Keratinocyte (primary cell): Measurements from ENCODE around the gene WDR7. TPM values are rescaled to one million over a fixed set of nuclear protein-coding genes. Genes with fewer than 3 reads are reported as not detected.

Source experiments
- DNase-seq: peaks from one replicate; pipeline ENCODE4 v3.0.0-alpha.2; 2011; ENCODE audit warnings: low read depth, missing footprints, low spot score
- FAIRE-seq: peaks from 2 replicates; lab custom pipeline; 2011; peaks lifted over from hg19 to GRCh38; lab: Jason Lieb, UNC
- H2AFZ ChIP-seq: 2 replicates; pipeline ENCODE4 v1.6.0; 2012; ENCODE audit warnings: low read length, control low read depth, inconsistent platforms; ENCODE audit not compliant: control insufficient read depth
- H3K27ac ChIP-seq: 2 replicates; pipeline ENCODE4 v1.5.1; 2011; ENCODE audit warnings: low read length; ENCODE audit not compliant: control insufficient read depth, insufficient read depth
- H3K27me3 ChIP-seq: 3 replicates; pipeline ENCODE4 v1.6.0; 2011; ENCODE audit warnings: low read length; ENCODE audit not compliant: control insufficient read depth, insufficient read depth; ENCODE audit errors: extremely low read depth
- H3K36me3 ChIP-seq, 2 experiments: 2 replicates in 1 of 2; 3 replicates in 1 of 2; pipeline ENCODE4 v1.5.1; 2011; ENCODE audit warnings: low read length in 2 of 2, mild to moderate bottlenecking in 1 of 2; ENCODE audit not compliant: control insufficient read depth in 2 of 2, insufficient read depth in 2 of 2; ENCODE audit errors: extremely low read depth in 1 of 2
- H3K4me1 ChIP-seq: 3 replicates; pipeline ENCODE4 v1.5.1; 2011; ENCODE audit warnings: low read length; ENCODE audit not compliant: control insufficient read depth, insufficient read depth; ENCODE audit errors: extremely low read depth
- H3K4me2 ChIP-seq: 3 replicates; pipeline ENCODE4 v1.6.0; 2011; ENCODE audit warnings: low read depth, low read length; ENCODE audit not compliant: control insufficient read depth, insufficient read depth; ENCODE audit errors: extremely low read depth
- H3K4me3 ChIP-seq, 3 experiments: fragments of 200-600 bp in 1 of 3; sonication (generic) in 1 of 3; 2 replicates in 2 of 3; 3 replicates in 1 of 3; pipeline ENCODE4 v1.5.1; 2011 to 2016; ENCODE audit warnings: low read length in 3 of 3, mild to moderate bottlenecking in 3 of 3, control low read depth in 2 of 3, inconsistent platforms in 1 of 3, low read depth in 1 of 3, mixed read lengths in 1 of 3, mixed run types in 1 of 3, moderate library complexity in 1 of 3; ENCODE audit not compliant: control insufficient read depth in 2 of 3, insufficient read depth in 2 of 3; ENCODE audit errors: extremely low read depth in 1 of 3
- H3K79me2 ChIP-seq: 2 replicates; pipeline ENCODE4 v1.6.0; 2012; ENCODE audit warnings: low read length; ENCODE audit not compliant: control insufficient read depth, insufficient read depth
- H3K9ac ChIP-seq: 3 replicates; pipeline ENCODE4 v1.6.0; 2011; ENCODE audit warnings: low read length; ENCODE audit not compliant: control insufficient read depth, insufficient read depth; ENCODE audit errors: extremely low read depth
- H3K9me1 ChIP-seq: 3 replicates; pipeline ENCODE4 v1.6.0; 2011; ENCODE audit warnings: low read length; ENCODE audit not compliant: control insufficient read depth, insufficient read depth; ENCODE audit errors: extremely low read depth
- H3K9me3 ChIP-seq: 2 replicates; pipeline ENCODE4 v1.5.1; 2012; ENCODE audit warnings: low read depth, low read length; ENCODE audit not compliant: control insufficient read depth
- H4K20me1 ChIP-seq: 3 replicates; pipeline ENCODE4 v1.6.0; 2011; ENCODE audit warnings: low read length; ENCODE audit not compliant: control insufficient read depth, insufficient read depth; ENCODE audit errors: extremely low read depth
- CTCF ChIP-seq, 3 experiments: IDR thresholded peaks in 1 of 3; conservative IDR thresholded peaks in 1 of 3; optimal IDR thresholded peaks in 1 of 3; 2 replicates in 2 of 3; 3 replicates in 1 of 3; pipeline versions ENCODE3 to v1.5.1; 2011; ENCODE audit warnings: low read length in 3 of 3, mild to moderate bottlenecking in 3 of 3, moderate library complexity in 2 of 3, control low read depth in 1 of 3, inconsistent platforms in 1 of 3; ENCODE audit not compliant: insufficient read depth in 2 of 3; ENCODE audit errors: extremely low read depth in 1 of 3
- EZH2 ChIP-seq: IDR thresholded peaks from one replicate; pipeline ENCODE4 v1.6.1; 2012; ENCODE audit warnings: inconsistent platforms, mild to moderate bottlenecking, low read length, moderate library complexity
- dilution Hi-C: fragments of 300-500 bp; cut with MboI; formaldehyde crosslinking; loops from one replicate; pipeline ENCODE4 v1.7.0; 2020; ENCODE audit warnings: low sequenced_read_pairs; ENCODE audit not compliant: extremely low pct_ligation_motif_present
- polyA plus RNA-seq, 5 experiments: library from polyadenylated mRNA; depleted of rRNA in 3 of 5; stranded (reverse) in 3 of 5; stranded (forward) in 1 of 5; unstranded in 1 of 5; fragments of >200 nt; gene quantifications; 1 replicate in 1 of 5; 2 replicates in 3 of 5; 3 replicates in 1 of 5; pipeline versions ENCODE4 v1.2.1 to v1.2.3, GENCODE V29; 2011 to 2012; ENCODE audit warnings: missing spikeins in 2 of 5, low read depth in 1 of 5, low replicate concordance in 1 of 5

WDR7 gene
- polyA plus RNA-seq, 1 donor (not counting 4 experiments of a cell fraction or from before 2014, with no cell fraction given) = 6.9 TPM

DNA sequence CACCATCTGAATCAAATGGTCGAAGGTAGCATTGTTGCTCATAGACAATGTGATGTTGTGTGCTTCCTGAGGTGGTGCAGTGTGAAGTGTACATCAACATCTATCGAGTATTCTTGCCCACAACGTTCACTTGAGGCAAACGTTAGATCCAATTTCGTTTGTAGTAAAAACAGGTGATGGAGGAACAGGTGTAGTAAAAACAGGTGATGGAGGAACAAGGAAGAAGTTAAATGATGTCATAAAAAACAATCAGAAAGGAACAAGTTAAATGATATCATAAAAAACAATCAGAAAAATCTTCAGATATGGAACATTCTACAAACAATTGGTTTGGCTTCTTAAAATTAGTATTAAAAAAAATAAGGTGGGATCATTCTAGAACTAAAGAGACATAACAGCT is 11.3 kb downstream of the WDR7 start:
- Histone ChIP-seq H3K9me1 (no peaks in the 10 kb centered on the region), H3K9ac (no peak overlapping the region), H3K4me2 (no peak overlapping the region), H2AFZ (no peak overlapping the region), H3K36me3 (no peaks in the 10 kb centered on the region), H4K20me1 (no peaks in the 10 kb centered on the region), H3K27ac (no peak overlapping the region), H3K27me3 (no peaks in the 10 kb centered on the region), H3K79me2 (peaks cover 2% of the 10 kb centered on the region), H3K4me3 (no peak overlapping the region), H3K9me3 (no peaks in the 10 kb centered on the region), H3K4me1 (no peaks in the 10 kb centered on the region)
- dilution Hi-C loops = no loop called here
- TF ChIP-seq EZH2 (no peak), CTCF (optimal IDR thresholded peaks at IDR 0.05 in 1 of 3, IDR thresholded peaks at IDR 0.05 in 1 of 3, conservative IDR thresholded peaks at IDR 0.05 in 1 of 3; ENCODE audit: extremely low read depth in 1 of 3, insufficient read depth in 2 of 3, low read length in 3 of 3) (no peak)
- FAIRE-seq = no peak
- DNase-seq = no peak

DNA sequence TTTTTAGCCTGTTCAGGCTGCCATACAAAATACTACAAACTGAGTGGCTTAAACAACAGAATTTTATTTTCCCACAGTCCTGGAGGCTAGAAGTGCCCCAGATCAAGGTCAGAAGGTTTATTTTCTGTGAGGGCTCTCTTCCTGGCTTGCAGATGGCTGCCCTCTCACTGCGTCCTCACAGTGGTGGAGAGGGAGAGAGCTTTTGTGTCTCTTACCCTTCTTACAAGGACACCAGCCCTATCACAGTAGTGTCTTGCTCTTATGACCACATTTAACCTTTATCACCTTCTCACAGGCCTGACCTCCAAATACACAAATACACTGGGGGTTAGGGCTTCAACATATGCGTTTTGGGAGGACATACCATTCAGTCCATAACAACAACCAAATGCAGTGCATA is 11.7 kb downstream of the WDR7 start:
- Histone ChIP-seq H4K20me1 (no peaks in the 10 kb centered on the region), H3K9me1 (no peaks in the 10 kb centered on the region), H3K9ac (no peak overlapping the region), H3K27ac (no peak overlapping the region), H3K27me3 (no peaks in the 10 kb centered on the region), H3K9me3 (no peaks in the 10 kb centered on the region), H3K4me2 (no peak overlapping the region), H2AFZ (no peak overlapping the region), H3K36me3 (no peaks in the 10 kb centered on the region), H3K4me3 (no peak overlapping the region), H3K79me2 (peaks cover 2% of the 10 kb centered on the region), H3K4me1 (no peaks in the 10 kb centered on the region)
- dilution Hi-C loops = no loop called here
- DNase-seq (no peak), FAIRE-seq (no peak)
- TF ChIP-seq CTCF (optimal IDR thresholded peaks at IDR 0.05 in 1 of 3, IDR thresholded peaks at IDR 0.05 in 1 of 3, conservative IDR thresholded peaks at IDR 0.05 in 1 of 3; ENCODE audit: extremely low read depth in 1 of 3, insufficient read depth in 2 of 3, low read length in 3 of 3) (no peak), EZH2 (no peak)
